SJCRH30 (cell line): ENCODE results near the gene PRELID3B. TPM values are rescaled to one million over a fixed set of nuclear protein-coding genes. Genes with fewer than 3 reads are reported as not detected.
"Not testable (repeated sequence)": the region's sequence is repeated elsewhere in the genome, so short reads cannot be mapped to it uniquely, and the experiment has no call there.

Experiments
- DNase-seq, 2 experiments: peaks; one replicate each; pipeline ENCODE4 v3.0.0-alpha.2; 2015 to 2020
- H3K27ac ChIP-seq: fragments of 250-450 bp; sonication (Bioruptor Pico); 2 replicates; pipeline ENCODE4 v1.5.1; 2020; ENCODE audit warnings: mild to moderate bottlenecking, moderate library complexity
- H3K27me3 ChIP-seq: fragments of 250-450 bp; sonication (Bioruptor Pico); 2 replicates; pipeline ENCODE4 v1.5.1; 2020; ENCODE audit warnings: mild to moderate bottlenecking, moderate library complexity
- H3K36me3 ChIP-seq: fragments of 250-450 bp; sonication (Bioruptor Pico); 2 replicates; pipeline ENCODE4 v1.5.1; 2020; ENCODE audit warnings: mild to moderate bottlenecking, moderate library complexity
- H3K4me1 ChIP-seq: fragments of 250-450 bp; sonication (Bioruptor Pico); 2 replicates; pipeline ENCODE4 v1.5.1; 2020; ENCODE audit warnings: mild to moderate bottlenecking, moderate library complexity
- H3K4me3 ChIP-seq: fragments of 250-450 bp; sonication (Bioruptor Pico); 2 replicates; pipeline ENCODE4 v1.5.1; 2020; ENCODE audit warnings: mild to moderate bottlenecking, moderate library complexity
- H3K9me3 ChIP-seq: fragments of 250-450 bp; sonication (Bioruptor Pico); replicated peaks from 2 replicates; pipeline ENCODE4 v1.5.1; 2020; ENCODE audit warnings: mild to moderate bottlenecking, moderate library complexity
- total RNA-seq: library from RNA; depleted of rRNA; stranded (reverse); fragments of >200 nt; shearing (Covaris generic); gene quantifications from 2 replicates; pipeline ENCODE4 v1.2.3, GENCODE V29; 2014

Gene PRELID3B
- total RNA-seq, 1 experiment from 2014 or later, result 331 TPM

- Histone ChIP-seq H3K4me1 (peaks cover 18% of the 10 kb centered on the region), H3K4me3 (no peak overlapping the region), H3K27me3 (no peaks in the 10 kb centered on the region), H3K36me3 (no peaks in the 10 kb centered on the region), H3K9me3 (no peaks in the 10 kb centered on the region), H3K27ac (no peak overlapping the region)
- peak in 1 of 2 experiments; percentile 1 for DNase-seq
These were observed 28.5 kb downstream of the PRELID3B start for GRCh38 chr20:59013959-59014608.

- no peaks in the 10 kb centered on the region for H3K36me3 ChIP-seq
- peak in 1 of 2 experiments; percentile 3 for DNase-seq
- H3K4me3 ChIP-seq, result no peak overlapping the region
- H3K4me1 ChIP-seq, result peaks cover 18% of the 10 kb centered on the region
- no peaks in the 10 kb centered on the region for H3K9me3 ChIP-seq
- H3K27ac ChIP-seq, result no peak overlapping the region
- H3K27me3 ChIP-seq, result no peaks in the 10 kb centered on the region
These were observed 29.3 kb downstream of the PRELID3B start for GRCh38 chr20:59013031-59013951.

- H3K4me1 ChIP-seq, result peaks cover 18% of the 10 kb centered on the region
- H3K4me3 ChIP-seq, H3K36me3 ChIP-seq, DNase-seq, H3K27ac ChIP-seq, H3K27me3 ChIP-seq, H3K9me3 ChIP-seq: not testable (repeated sequence)
These were observed 30.8 kb downstream of the PRELID3B start for GRCh38 chr20:59011874-59012157.

GRCh38 chr20:59010995-59011873, 31.4 kb downstream of the PRELID3B start:
- H3K4me1 ChIP-seq, result peaks cover 18% of the 10 kb centered on the region
- no peaks in the 10 kb centered on the region for H3K27me3 ChIP-seq
- H3K27ac ChIP-seq, result peak overlapping the region; percentile 69
- no peaks in the 10 kb centered on the region for H3K36me3 ChIP-seq
- H3K4me3 ChIP-seq, result no peak overlapping the region
- H3K9me3 ChIP-seq, result no peaks in the 10 kb centered on the region
- peak; percentile 80 to 82 for DNase-seq

- Histone ChIP-seq H3K4me3 (no peak overlapping the region), H3K9me3 (no peaks in the 10 kb centered on the region), H3K4me1 (peaks cover 21% of the 10 kb centered on the region), H3K27me3 (no peaks in the 10 kb centered on the region), H3K36me3 (no peaks in the 10 kb centered on the region), H3K27ac (peak overlapping the region; percentile 69)
- DNase-seq, result peak in 1 of 2 experiments; percentile 56
These were observed 32.1 kb downstream of the PRELID3B start for GRCh38 chr20:59010321-59010994.

GRCh38 chr20:59008715-59009336, 33.8 kb downstream of the PRELID3B start:
- DNase-seq, result no peak

GRCh38 chr20:59007665-59008511, 34.7 kb downstream of the PRELID3B start:
- Histone ChIP-seq H3K4me1 (peaks cover 30% of the 10 kb centered on the region), H3K4me3 (no peak overlapping the region), H3K27ac (no peak overlapping the region), H3K9me3 (no peaks in the 10 kb centered on the region), H3K36me3 (no peaks in the 10 kb centered on the region), H3K27me3 (no peaks in the 10 kb centered on the region)
- no peak for DNase-seq

More at GRCh38 chr20:59008715-59009336, 33.8 kb downstream of the PRELID3B start:
- no peaks in the 10 kb centered on the region for H3K36me3 ChIP-seq
- H3K4me1 ChIP-seq, result peaks cover 30% of the 10 kb centered on the region
- H3K4me3 ChIP-seq, result no peak overlapping the region
- no peak overlapping the region for H3K27ac ChIP-seq
- no peaks in the 10 kb centered on the region for H3K9me3 ChIP-seq
- H3K27me3 ChIP-seq, result no peaks in the 10 kb centered on the region

- H3K4me3 ChIP-seq, result no peak within 1 kb of the TSS
- H3K36me3 ChIP-seq, result no peaks in the 10 kb centered on the region
- H3K9me3 ChIP-seq, result no peaks in the 10 kb centered on the region
- H3K27me3 ChIP-seq, result no peaks in the 10 kb centered on the region
- H3K4me1 ChIP-seq, result peaks cover 30% of the 10 kb centered on the region
- no peak for DNase-seq
- no peak within 1 kb of the TSS for H3K27ac ChIP-seq
These were observed 35.5 kb downstream of the PRELID3B start, which contains the start of gene CTSZ for GRCh38 chr20:59006864-59007664. CTSZ (minus strand) TSS chr20:59007254; CDS start chr20:59007128, 126 bp downstream.

DNA sequence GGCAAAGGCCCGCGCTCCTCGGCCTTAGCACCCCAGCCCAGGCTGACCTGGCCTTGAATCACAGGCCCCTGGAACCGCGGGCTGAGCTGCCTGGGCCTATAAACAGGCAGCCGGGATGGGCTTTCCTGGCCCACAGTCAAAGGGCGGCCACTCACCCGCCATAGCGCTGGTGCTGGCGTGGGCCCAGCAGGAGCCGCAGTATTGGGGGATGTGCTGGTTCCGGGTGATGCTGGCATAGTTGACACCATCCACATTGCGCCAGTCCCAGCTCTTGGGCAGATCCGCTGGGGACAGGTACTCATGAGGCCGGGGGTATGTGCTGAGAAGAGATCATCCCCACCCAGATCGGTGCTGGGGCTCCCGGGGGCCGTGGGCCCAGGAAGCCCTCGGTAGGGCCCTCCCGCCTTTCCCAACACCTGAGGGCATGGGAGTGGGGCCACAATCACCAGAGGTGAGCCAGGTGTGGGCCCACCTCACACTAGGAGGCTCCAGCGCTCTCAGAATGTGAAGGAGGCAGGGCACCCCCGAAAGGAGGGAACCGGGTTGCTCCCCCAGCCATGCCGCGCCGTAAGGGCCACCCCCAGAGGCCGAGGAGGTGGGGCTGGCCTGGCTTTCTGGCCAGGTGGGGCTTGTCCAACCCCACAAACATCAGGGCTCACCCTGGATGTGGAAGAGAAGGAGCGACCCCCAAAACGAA, 36.3 kb downstream of the PRELID3B start:
- H3K36me3 ChIP-seq, result no peaks in the 10 kb centered on the region
- no peak for DNase-seq
- H3K4me3 ChIP-seq, result no peak overlapping the region
- no peak overlapping the region for H3K27ac ChIP-seq
- H3K27me3 ChIP-seq, result no peaks in the 10 kb centered on the region
- H3K9me3 ChIP-seq, result no peaks in the 10 kb centered on the region
- peaks cover 25% of the 10 kb centered on the region for H3K4me1 ChIP-seq

DNA sequence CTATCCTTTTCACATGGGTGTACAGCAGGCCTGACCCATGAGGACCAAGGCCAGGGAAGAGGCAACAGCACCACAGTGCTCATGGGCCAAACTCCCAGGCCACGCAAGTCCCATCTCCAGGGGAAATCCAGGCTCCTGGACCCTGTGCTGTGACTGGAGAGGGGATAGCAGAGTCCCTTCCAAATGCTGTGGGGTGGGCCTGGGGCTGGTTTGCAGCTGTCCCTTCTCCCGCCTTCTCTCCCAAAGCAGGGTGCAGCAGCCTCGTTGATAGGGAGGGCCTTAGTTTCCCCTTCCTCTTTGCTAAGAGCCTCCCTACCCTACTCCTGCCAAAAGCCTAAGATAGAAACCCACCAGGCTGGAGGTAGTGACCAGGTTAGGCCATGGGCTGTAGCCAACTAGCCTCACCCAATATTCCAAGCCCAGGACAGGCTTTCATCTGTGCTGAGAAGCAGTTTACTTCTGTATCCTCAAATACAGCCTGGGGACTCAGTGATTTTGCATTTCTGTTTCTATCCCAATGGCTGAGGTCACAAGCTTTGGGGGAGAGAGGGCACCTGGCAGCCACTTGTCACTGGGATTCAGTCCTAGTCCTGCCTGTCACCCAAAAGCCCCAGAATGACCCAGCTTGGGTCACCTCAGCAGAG, 36.9 kb downstream of the PRELID3B start:
- Histone ChIP-seq H3K4me1 (peaks cover 18% of the 10 kb centered on the region), H3K27me3 (no peaks in the 10 kb centered on the region), H3K36me3 (no peaks in the 10 kb centered on the region), H3K4me3 (no peak overlapping the region), H3K27ac (no peak overlapping the region), H3K9me3 (no peaks in the 10 kb centered on the region)
- DNase-seq, result no peak

- Histone ChIP-seq H3K27ac (no peak overlapping the region), H3K9me3 (no peaks in the 10 kb centered on the region), H3K4me1 (peaks cover 12% of the 10 kb centered on the region), H3K4me3 (no peak overlapping the region), H3K27me3 (no peaks in the 10 kb centered on the region), H3K36me3 (no peaks in the 10 kb centered on the region)
- DNase-seq, result peak; percentile 62 to 68
These were observed 37.6 kb downstream of the PRELID3B start for GRCh38 chr20:59004763-59005522.
